GM19193 (cell line): ENCODE data around the gene SLC25A33.

ENCODE experiments used
- POLR2A ChIP-seq: IDR thresholded peaks from 4 replicates; pipeline ENCODE4 v1.6.1; 2011; ENCODE audit not compliant: insufficient read depth, insufficient read length; ENCODE audit errors: extremely low read depth

SLC25A33 gene

GRCh38 chr1:9558946-9559545, 19.8 kb downstream of the SLC25A33 start:
- TF ChIP-seq POLR2A: no peak

GRCh38 chr1:9559673-9560072, 20.4 kb downstream of the SLC25A33 start:
- no peak for TF ChIP-seq POLR2A

- no peak for TF ChIP-seq POLR2A
Measured at GRCh38 chr1:9561429-9561828, 22.2 kb downstream of the SLC25A33 start.

- TF ChIP-seq POLR2A: no peak
Measured at GRCh38 chr1:9569267-9569666, 30.0 kb downstream of the SLC25A33 start.

- no peak for TF ChIP-seq POLR2A
Measured at GRCh38 chr1:9573723-9574122, 34.5 kb downstream of the SLC25A33 start.

- TF ChIP-seq POLR2A: no peak
Measured at GRCh38 chr1:9575486-9575885, 36.2 kb downstream of the SLC25A33 start.

GRCh38 chr1:9576903-9577302, 37.6 kb downstream of the SLC25A33 start:
- no peak for TF ChIP-seq POLR2A

- TF ChIP-seq POLR2A: no peak
Measured at GRCh38 chr1:9577423-9577822, 38.2 kb downstream of the SLC25A33 start.

- TF ChIP-seq POLR2A: no peak
Measured at GRCh38 chr1:9580942-9581341, 41.7 kb downstream of the SLC25A33 start.

- TF ChIP-seq POLR2A: no peak
Measured at GRCh38 chr1:9586147-9586766, 47.0 kb downstream of the SLC25A33 start.

- TF ChIP-seq POLR2A: no peak
Measured at GRCh38 chr1:9588551-9589143, 49.4 kb downstream of the SLC25A33 start, which contains the start of gene TMEM201. TMEM201 (plus strand) TSS chr1:9588911; CDS start chr1:9588931, 20 bp downstream.

- TF ChIP-seq POLR2A: no peak
Measured at GRCh38 chr1:9589144-9589718, 50.0 kb downstream of the SLC25A33 start.

- no peak for TF ChIP-seq POLR2A
Measured at GRCh38 chr1:9589719-9590157, 50.5 kb downstream of the SLC25A33 start.

- no peak for TF ChIP-seq POLR2A
Measured at GRCh38 chr1:9590201-9590600, 50.9 kb downstream of the SLC25A33 start.

- TF ChIP-seq POLR2A: no peak
Measured at GRCh38 chr1:9590945-9591668, 51.8 kb downstream of the SLC25A33 start.
